Stimulated activated naive CD4-positive, alpha-beta T cell treated with Interleukin-2 at 50 U/mL for 16 hours (primary cell): ENCODE results near the gene MYRIP.
"Not testable (repeated sequence)": the region's sequence is repeated elsewhere in the genome, so short reads cannot be mapped to it uniquely, and the experiment has no call there.

Experiments used
- DNase-seq: peaks from one replicate; lab custom pipeline; 2025; lab: John Stamatoyannopoulos, UW

MYRIP gene

DNA sequence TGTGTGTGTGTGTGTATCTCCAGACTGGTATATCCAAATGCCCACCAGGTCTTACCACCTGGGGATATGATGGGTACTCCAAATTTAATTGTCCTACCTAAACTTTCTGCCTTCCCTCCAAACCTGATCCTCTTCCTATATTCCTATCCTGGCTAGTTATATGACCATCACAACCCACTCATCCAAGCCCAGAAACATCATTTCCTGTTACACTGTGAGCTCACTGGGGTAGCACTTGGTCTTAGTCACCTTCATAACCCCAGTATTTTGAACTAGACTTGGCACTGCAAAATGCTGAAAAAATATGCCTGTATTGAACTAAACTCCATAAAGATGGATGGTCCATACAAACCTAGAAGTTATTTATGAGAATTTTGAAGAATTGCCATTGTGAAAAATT is 321.3 kb downstream of the MYRIP start:
- no peak for DNase-seq

DNA sequence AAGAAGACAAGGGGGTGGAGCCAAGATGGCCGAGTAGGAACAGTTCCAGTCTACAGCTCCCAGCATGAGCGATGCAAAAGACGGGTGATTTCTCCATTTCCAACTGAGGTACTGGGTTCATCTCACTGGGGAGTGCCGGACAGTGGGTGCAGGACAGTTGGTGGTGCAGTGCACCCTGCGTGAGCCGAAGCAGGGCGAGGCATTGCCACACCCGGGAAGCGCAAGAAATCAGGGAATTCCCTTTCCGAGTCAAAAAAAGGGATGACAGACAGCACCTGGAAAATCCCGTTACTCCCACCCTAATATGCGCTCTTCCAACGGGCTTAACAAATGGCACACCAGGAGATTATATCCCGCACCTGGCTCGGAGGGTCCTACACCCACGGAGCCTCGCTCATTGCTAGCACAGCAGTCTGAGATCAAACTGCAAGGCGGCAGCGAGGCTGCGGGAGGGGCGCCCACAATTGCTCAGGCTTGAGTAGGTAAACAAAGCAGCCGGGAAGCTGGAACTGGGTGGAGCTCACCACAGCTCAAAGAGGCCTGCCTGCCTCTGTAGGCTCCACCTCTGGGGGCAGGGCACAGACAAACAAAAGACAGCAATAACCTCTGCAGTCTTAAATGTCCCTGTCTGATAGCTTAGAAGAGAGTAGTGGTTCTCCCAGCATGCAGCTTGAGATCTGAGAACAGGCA is 324.6 kb downstream of the MYRIP start:
- not testable (repeated sequence) for DNase-seq

DNA sequence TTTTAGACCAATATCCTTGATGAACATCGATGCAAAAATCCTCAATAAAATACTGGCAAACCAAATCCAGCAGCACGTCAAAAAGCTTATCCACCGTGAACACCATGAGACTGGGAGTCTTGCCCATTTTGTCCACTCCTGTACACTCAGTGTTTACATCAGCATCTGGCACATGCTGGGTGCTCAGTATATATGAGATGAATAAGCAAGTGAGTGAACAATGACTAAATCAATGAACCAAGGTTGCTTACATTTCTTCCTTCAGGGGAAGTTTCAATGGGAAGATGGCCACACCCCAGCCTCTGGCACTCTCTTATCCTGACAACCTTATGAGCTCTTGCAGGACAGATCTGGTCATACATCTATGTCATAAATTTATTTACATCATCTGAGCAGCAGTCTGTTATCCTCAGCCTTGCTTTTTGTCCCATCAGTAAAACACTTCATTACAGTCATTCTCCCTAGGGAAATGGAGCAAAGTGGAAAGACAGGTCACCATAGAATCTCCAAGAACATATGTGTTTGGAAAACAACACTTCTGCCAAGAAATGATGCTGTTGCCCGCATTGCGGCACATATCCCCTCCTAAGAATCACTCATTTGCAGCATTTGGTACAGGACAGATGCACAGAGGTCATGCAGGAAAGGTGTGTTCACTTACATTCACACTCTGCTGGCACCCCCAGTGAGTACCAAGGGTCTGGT is 328.3 kb downstream of the MYRIP start:
- DNase-seq, result no peak

DNA sequence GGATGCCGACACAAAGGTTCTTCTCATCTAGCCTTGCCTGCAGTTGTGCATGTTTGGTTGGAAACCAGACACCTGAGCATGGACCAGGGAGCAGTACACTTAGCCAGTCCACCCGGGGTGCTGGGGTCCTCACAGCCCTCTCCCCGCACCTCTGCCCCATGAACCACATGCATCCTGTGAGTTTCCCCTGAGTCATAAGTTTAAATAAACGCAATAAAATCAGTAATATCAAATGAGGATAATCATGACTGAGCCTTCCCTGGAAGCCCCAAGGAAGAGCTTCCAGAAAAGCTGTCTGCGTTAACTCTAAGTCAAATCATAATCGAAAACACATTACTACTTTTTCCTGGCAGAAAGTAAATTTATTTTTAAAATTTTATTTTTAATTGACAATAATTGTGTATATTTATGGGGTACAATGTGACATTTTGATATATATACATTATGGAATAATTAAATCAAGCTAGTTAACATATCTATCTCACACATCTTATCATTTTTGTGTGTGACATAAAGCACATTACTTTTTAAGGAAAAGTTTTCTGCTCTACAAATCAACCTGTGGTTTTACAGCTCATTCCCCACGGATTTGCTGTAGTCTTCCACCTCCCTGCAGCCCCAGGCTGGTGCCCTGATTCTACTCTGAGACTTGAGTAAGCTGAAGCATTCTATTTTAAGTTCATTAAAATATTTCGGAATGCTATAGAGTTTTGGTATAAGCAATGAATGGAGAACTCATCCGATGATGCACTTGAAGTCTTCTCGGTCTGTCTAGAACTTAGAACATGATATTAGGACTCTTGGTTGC is 334.1 kb downstream of the MYRIP start:
- DNase-seq, result no peak

DNA sequence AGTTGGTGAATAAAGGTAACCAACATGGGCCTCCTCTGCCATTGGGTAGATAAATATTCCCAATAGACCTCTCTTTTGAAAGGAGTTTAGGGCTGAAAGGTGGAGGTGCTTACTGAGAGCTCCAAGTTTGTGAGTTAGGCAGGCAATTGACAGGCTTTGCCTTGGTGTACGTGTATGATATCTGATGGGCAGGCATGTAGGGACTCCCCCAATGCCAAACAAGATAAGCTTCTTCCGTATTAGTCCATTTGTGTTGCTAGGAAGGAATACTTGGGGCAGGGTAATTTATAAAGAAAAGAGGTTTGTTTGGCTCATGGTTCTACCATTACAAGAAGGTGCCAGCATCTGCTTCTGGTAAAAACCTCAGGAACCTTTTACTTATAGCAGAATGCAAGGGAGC is 339.4 kb downstream of the MYRIP start:
- DNase-seq, result no peak

DNA sequence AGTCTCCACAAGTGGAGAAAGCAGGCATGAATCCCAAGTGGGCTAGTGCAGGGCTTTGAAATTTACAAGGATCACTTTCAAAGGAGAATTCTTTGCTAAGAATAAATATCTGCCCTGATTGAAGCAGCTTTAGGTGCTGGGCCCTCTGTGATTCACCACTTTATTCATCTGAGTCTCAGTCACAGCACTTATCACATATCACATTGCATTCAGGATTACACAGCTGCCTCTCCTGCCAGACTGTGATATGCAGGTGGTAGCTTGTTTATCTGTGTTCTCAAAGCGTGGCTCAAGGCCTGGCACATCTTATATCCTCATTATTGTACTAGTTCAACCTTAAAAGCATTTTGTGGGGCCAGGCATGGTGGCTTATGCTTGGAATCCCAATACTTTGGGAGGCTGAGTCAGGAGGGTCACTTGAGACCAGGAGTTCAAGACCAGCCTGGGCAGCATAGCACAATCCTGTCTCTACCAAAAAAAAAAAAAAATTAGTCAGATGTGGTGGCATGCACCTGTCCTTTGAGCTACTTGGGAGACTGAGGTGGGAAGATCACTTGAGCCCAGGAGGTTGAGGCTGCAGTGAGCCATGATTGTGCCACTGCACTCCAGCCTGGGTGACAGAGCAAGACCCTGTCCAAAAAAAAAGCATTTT is 343.2 kb downstream of the MYRIP start:
- DNase-seq, result no peak

DNA sequence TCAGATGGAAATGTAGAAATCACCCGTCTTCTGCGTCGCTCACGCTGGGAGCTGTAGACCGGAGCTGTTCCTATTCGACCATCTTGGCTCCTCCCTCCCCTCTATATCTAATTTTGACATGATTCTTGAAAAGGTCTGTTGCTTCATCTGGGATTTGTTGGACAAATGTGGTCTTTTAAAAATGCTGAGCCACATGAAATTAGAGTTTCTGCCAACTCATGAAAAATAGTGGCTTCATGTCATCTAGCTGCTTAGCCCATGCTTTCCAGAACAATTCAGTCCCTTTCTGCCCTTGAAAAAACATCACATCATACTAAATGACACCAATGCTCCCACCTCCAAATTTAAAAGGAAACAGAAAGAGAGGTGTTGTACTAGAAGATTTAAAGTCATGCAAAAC is 351.5 kb downstream of the MYRIP start:
- no peak for DNase-seq

DNA sequence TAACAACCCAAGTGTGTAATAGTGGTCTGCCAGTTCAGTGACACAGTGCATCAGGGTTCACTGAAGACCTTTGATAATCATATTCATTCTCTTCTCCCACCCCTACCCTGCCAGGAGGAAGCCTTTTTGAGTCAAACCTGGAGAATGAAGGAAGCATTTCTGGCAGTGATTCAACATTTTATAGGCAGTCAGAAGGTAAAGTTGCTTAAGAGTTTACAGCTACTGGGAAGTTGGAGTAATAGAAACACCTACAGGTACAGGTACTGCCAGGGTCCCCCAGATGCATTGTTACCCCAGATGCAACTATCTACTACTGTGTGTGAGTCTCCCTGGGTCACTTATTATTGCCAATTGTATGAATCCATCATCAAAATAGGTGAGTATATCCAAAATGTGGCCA is 353.2 kb downstream of the MYRIP start:
- DNase-seq, result no peak

DNA sequence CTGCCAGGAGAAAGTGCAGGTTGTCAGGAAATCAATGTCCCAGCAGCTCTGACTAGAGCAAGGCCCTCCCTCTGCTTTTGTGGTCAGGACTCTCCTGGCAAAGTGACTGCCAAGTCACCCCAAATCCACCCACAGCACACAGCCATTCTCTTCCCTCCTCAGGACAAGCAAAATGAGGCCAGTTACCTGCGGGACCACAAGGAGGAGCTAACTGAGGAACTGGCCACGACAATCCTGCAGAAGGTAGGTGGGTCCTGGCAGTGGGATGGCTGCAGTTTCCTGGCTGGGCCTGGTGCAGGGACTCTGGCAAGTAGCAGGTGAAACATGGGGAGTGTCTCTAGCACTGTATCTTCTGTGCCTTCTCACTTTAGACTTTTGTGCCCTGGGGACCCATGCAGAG is 357.6 kb downstream of the MYRIP start:
- no peak for DNase-seq

DNA sequence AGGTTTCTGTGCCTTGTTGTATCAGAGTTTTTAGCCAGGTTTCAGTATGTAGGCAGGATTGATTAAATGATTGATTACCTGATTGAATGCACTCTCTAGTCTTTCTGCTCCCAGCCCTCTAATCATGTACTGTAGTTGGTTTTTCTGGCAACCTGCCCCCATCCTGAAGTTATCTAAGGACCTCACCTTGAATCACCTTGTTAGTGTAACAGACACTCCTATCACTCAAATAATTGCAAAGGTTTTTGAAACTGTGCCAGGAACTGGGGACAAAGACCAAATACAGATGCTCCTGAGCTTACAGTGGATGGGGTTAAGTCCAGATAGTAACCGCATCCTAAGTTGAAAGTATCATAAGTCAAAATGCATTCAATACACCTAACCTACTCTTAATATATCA is 358.5 kb downstream of the MYRIP start:
- DNase-seq, result no peak

DNA sequence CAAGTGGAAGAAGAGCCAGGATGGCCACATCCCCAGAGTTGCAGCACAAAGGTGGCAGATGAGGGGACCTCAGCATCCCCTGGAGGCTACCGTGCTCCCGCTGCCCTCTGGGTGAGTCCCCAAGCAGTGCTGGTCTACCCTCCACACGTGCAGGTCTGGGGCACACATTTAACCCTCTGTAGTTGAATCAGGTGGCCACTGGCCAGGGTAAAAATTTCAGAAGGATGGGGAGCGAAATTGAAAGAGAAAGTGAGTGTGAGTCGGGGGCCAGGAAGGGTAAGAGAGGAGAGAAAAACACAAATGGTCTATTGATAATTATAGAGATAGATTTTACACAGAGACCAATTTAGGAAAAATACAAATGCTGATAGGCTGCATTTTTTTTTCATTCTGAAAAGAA is 360.6 kb downstream of the MYRIP start:
- DNase-seq, result no peak

DNA sequence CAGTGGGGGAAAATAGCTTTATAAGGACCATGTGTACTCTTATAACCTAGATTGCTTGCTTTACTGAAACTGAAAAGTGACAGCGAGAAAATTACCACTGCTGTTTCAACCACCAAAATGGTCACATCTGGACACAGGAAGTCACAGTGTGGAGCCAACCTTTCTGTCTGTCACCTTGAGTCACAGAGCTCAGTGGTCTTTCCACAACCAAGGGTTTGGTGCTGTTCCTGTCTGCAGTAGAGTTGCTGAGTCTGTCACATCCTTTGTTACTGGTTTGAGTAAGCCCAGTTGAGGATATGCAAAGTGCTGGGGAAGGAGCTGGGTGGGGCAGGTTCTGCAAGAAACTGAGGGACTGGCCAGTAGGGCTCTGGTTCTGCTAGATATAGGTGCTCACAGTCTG is 361.0 kb downstream of the MYRIP start:
- DNase-seq, result no peak

DNA sequence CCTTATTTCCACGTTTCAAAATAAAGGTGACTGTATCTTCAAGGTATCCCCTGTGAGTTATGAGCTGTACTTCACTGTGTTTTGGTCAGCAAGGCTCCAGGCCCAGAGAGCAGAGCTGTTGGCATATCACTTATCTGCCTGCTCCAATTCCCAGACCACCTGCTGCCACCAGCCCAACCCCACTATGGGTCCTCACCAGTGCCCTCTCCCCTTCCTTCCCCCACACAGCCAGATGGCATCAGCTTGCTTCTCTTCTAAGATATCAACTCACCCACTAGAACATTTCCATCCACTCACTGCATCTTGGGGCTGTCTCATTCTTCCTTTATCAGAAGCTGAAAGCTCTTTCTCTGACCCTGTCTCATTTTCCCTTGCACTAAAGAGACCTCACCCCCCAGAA is 363.2 kb downstream of the MYRIP start:
- DNase-seq, result no peak

DNA sequence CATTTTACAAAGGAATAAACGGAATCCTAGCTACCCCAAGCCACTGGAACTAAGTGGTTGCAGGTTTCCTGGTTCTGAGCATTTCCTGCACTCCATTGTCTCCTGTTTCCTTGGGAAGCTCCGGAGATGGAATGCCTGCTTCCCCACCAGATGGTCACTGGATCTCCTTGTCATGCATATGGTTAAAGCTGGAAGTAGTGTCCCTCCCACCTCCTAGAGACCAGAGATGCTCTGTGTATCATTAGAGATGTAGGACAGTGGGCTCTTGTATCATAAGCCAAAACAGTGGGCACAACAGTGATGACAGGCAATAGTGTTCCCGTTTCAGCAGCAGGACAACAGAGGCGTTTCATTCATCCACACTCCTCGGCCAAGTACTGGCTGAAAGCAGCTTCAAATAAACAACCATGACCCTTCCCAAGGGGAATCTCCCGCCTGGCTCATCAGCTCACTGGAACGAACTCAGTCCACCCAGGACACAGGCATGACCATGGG is 363.9 kb downstream of the MYRIP start:
- DNase-seq, result no peak

DNA sequence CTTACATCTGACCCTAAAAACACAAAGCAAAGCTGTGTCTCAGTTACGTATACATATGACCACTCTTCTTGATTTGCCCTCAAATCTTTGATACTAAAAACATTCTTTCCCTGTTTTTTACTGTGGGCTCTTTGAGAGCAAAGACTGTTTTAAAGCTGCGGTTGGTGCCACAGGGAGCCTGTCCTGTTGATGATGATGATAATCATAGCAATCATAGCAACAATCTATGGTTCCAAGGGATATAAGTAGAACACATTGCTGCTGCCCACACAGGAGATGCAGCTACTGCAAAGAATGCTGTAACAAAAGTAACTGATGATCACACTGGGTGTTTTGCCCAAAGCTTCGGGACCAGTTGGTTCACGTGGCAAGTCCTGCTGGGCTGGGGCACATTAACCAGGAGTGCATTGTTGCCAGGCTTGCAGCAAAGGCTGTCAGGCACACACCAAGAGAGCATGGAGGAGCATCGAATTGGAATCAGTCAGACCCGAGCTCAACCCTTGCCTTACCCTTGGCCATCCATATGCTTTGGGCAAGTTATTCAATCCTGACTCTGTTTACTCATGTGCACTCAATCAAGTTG is 368.7 kb downstream of the MYRIP start:
- no peak for DNase-seq

DNA sequence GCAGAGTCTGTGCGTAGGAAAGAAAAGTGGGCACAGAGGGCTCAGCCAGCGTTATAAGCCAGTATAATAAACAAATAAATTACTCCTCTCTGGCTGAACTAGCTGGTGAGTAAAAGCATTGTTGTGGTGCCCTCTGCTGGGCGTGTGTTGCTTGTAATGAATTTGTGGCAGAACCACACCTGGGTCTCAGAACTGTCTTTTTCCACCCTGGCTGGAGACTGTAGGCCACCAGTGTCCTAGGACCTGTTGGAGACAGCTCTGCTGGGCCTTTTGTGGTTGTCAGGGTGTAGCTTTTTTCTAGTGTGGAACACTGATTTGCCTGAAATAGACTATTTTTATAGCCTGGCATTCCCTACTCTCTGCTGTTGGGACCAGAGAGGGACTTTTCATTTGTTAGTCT is 369.6 kb downstream of the MYRIP start:
- DNase-seq, result peak; percentile 48

DNA sequence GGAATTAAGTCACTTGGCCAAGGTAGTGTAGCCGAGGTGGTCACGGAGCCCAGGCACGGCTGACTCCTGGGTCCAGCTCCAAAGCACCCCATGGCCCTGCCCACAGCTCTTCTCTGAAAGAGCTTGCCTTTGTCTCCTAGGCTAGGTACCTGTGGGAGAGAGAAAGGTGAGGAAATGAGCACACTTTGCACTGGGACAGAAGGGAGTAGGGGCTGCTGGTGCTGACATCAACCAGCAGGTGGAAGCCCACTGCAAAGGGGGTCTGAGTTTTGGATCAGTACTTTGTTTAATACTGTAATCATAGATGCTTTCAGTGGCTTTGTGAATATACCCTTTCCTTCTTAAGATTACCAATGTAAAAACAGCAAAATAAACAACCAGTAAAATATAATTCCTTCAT is 371.8 kb downstream of the MYRIP start:
- no peak for DNase-seq

DNA sequence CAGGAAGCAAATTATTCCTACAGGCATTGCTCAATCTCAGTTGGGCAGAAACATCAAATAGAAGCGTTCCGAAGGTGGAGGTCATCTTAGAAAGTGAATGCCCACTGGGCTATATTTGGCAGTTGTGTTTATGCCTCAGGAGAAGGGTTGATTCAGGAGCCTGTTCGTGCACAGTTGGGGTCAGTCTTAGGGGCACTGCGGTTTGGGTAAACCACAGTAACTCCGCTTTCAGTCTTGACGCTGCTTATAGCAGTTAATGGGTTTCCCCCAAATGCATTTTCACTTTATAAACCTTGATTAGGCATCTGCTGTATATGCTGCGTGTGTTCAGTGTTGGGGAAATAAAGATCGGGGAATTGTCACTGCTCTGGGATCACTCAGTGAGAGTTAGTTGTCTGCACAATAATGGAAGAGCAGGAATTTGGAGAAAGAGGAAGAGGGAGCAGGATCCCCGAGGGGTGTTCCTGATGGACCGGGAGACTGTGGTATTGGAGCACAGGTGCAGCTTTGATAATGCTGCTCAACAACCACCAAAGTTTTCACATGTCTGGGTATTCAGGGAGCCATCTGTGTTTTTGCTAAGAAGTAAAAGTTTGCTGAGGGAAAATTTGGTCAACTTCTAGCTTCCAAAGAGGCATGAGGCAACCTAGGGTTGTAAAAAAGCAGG is 375.8 kb downstream of the MYRIP start:
- no peak for DNase-seq

DNA sequence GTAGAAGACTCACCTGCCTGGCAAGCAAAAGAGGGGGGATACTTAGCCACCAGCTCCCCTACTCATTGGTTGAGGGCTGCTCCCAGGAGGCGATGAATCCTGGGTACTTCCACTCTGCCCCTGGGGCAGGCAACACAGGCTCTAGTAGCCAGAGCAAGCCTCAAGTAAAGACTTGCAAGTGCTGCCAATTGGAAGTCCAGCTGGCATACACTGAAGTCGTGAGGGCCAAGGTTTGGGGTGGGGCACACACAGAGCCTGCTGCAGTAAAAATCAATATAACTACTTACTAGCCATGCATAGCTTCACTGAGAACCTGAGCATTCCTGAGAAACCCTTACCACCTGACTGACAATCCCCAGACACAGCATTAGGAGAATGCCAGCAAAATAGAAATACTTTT is 377.1 kb downstream of the MYRIP start:
- no peak for DNase-seq

DNA sequence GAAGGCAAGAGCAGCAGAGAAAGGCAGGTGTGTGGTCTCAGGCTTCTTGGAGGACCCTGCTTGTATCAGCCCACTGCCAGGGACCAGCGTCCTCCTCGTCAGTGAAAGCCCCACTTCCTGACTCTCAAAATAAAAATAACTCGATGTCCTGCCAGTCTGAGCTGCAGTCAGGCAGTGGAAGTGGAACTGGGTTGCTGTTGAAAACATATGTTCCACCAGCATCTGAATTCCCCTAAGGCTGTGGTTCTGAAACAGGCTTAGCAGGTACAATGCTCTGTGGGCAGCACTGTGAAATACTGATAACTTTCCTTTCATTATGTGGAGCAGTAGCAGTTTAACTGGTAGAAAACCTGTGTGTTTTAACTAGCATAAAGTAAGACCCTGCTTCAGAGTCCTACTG is 378.5 kb downstream of the MYRIP start:
- DNase-seq, result no peak

DNA sequence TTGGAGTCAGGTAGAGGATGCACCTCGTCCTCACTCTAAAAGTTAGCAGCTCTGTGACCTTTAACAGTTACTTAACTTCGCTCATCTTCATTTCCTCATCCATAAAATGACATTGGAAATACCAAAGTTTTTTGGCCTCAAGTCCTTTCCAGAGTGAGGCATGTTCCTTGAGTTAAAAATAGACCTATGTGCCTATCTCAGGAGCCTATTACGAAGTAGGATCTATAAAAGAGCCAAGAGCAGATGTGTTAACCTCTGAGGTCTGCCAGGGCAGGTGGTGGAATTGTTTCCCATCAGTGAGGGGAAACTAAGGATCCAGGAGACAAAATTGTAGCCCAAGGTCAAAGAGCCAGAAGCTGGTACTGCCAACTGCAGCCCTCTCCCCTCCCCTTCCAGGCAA is 379.7 kb downstream of the MYRIP start:
- no peak for DNase-seq

DNA sequence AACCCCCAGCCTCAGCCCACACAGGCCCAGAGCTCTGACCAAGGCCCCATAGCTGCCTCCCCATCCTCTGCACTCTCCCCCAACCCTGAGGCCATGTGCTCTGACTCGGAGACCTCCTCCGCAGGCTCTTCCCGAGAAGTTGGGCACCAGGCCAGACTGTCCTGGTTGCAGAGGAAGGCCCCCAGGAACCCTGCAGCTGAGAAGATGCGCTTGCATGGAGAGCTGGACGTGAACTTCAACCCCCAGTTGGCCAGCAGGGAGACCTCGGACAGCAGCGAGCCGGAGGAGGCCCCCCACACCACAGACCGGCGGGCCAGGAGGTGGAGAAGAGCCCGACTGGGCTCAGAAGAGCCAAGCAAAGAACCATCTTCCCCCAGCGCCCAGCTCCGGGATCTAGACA is 380.6 kb downstream of the MYRIP start:
- no peak for DNase-seq
